Measurements from ENCODE around the gene P2RY2. TPM values are rescaled to one million over a fixed set of nuclear protein-coding genes. Genes with fewer than 3 reads are reported as not detected.

P2RY2 gene
- total RNA-seq, 1 donor = 0.18 TPM

- TF ChIP-seq CTCF (IDR thresholded peaks at IDR 0.05; ENCODE audit: insufficient read depth, low read length) = no peak
- DNase-seq (ENCODE audit: low read depth) = no peak
These were observed 1.6 kb downstream of the P2RY2 start for GRCh38 chr11:73219396-73220285.

GRCh38 chr11:73221451-73221850, 3.4 kb downstream of the P2RY2 start:
- TF ChIP-seq CTCF (IDR thresholded peaks at IDR 0.05; ENCODE audit: insufficient read depth, low read length) = no peak
- no peak overlapping the region for H3K4me3 ChIP-seq (ENCODE audit: low read depth, low read length)
- no peak for DNase-seq (ENCODE audit: low read depth)

More at GRCh38 chr11:73219396-73220285, 1.6 kb downstream of the P2RY2 start:
- no peak overlapping the region for H3K4me3 ChIP-seq (ENCODE audit: low read depth, low read length)

- no peak for DNase-seq (ENCODE audit: low read depth)
- no peak for TF ChIP-seq CTCF (IDR thresholded peaks at IDR 0.05; ENCODE audit: insufficient read depth, low read length)
- H3K4me3 ChIP-seq (ENCODE audit: low read depth, low read length) = no peak overlapping the region
These were observed 3.9 kb downstream of the P2RY2 start for GRCh38 chr11:73221996-73222395.

- TF ChIP-seq CTCF (IDR thresholded peaks at IDR 0.05; ENCODE audit: insufficient read depth, low read length) = no peak
- DNase-seq (ENCODE audit: low read depth) = no peak
- H3K4me3 ChIP-seq (ENCODE audit: low read depth, low read length) = no peak overlapping the region
These were observed 6.1 kb downstream of the P2RY2 start for GRCh38 chr11:73223998-73224730.

- H3K4me3 ChIP-seq (ENCODE audit: low read depth, low read length) = no peak overlapping the region
- DNase-seq (ENCODE audit: low read depth) = no peak
- TF ChIP-seq CTCF (IDR thresholded peaks at IDR 0.05; ENCODE audit: insufficient read depth, low read length) = no peak
These were observed 7.1 kb downstream of the P2RY2 start for GRCh38 chr11:73225001-73225686.

GRCh38 chr11:73225851-73226250, 7.8 kb downstream of the P2RY2 start:
- no peak for TF ChIP-seq CTCF (IDR thresholded peaks at IDR 0.05; ENCODE audit: insufficient read depth, low read length)
- no peak for DNase-seq (ENCODE audit: low read depth)
- H3K4me3 ChIP-seq (ENCODE audit: low read depth, low read length) = no peak overlapping the region

Data from fibroblast of the aortic adventitia (primary cell).